Effector memory CD8-positive, alpha-beta T cell (primary cell): Measurements from ENCODE around the gene PTPRD.

Experiments
- ATAC-seq: fragments of 150-1000 bp; cut with Tn5 transposase; replicated peaks from 2 replicates; pipeline ENCODE4 v1.10.0; 2021; ENCODE audit warnings: mild to moderate bottlenecking, moderate library complexity
- DNase-seq, 3 experiments: peaks; one replicate each; pipeline ENCODE4 v3.0.0; 2021
- H3K27ac Mint-ChIP-seq, 2 donors: one replicate each; pipeline ENCODE4 v1.8.0; 2022; ENCODE audit warnings: mild to moderate bottlenecking in 2 of 2, mixed read lengths in 2 of 2, moderate library complexity in 2 of 2
- H3K27me3 Mint-ChIP-seq, 2 donors: one replicate each; pipeline ENCODE4 v1.8.0; 2022; ENCODE audit warnings: mixed read lengths in 2 of 2
- H3K36me3 Mint-ChIP-seq: one replicate; pipeline ENCODE4 v1.8.0; 2022; ENCODE audit warnings: mild to moderate bottlenecking, moderate library complexity, mixed read lengths; ENCODE audit not compliant: insufficient read depth
- H3K4me1 Mint-ChIP-seq, 2 donors: one replicate each; pipeline ENCODE4 v1.8.0; 2022; ENCODE audit warnings: low read depth in 2 of 2, mixed read lengths in 2 of 2
- H3K4me3 Mint-ChIP-seq, 2 donors: one replicate each; pipeline ENCODE4 v1.8.0; 2022; ENCODE audit warnings: mild to moderate bottlenecking in 2 of 2, mixed read lengths in 2 of 2, moderate library complexity in 2 of 2
- H3K9me3 Mint-ChIP-seq, 2 donors: one replicate each; pipeline ENCODE4 v1.8.0; 2022; ENCODE audit warnings: mixed read lengths in 2 of 2

Gene PTPRD

GRCh38 chr9:9783711-9784110, 829.1 kb downstream of the PTPRD start:
- H3K27ac Mint-ChIP-seq = no peak overlapping the region
- ATAC-seq = no peak
- H3K9me3 Mint-ChIP-seq = peaks cover 0 to 7% of the 10 kb centered on the region in 2 donors
- no peaks in the 10 kb centered on the region for H3K27me3 Mint-ChIP-seq
- H3K36me3 Mint-ChIP-seq = no peaks in the 10 kb centered on the region
- DNase-seq = no peak
- H3K4me1 Mint-ChIP-seq = no peaks in the 10 kb centered on the region
- H3K4me3 Mint-ChIP-seq = no peak overlapping the region

- peaks cover 0 to 7% of the 10 kb centered on the region in 2 donors for H3K9me3 Mint-ChIP-seq
- DNase-seq (no peak), ATAC-seq (no peak)
- H3K27me3 Mint-ChIP-seq = no peaks in the 10 kb centered on the region
- H3K36me3 Mint-ChIP-seq = no peaks in the 10 kb centered on the region
- no peaks in the 10 kb centered on the region for H3K4me1 Mint-ChIP-seq
- H3K27ac Mint-ChIP-seq = no peak overlapping the region
- H3K4me3 Mint-ChIP-seq = no peak overlapping the region
Observed at GRCh38 chr9:9783211-9783610, 829.6 kb downstream of the PTPRD start.

- Mint-ChIP-seq H3K36me3 (no peaks in the 10 kb centered on the region), H3K27ac (no peak overlapping the region), H3K9me3 (peaks cover 0 to 14% of the 10 kb centered on the region in 2 donors), H3K27me3 (no peaks in the 10 kb centered on the region), H3K4me1 (no peaks in the 10 kb centered on the region), H3K4me3 (no peak overlapping the region)
- ATAC-seq = no peak
- no peak for DNase-seq
Observed at GRCh38 chr9:9778293-9778692, 834.5 kb downstream of the PTPRD start.

GRCh38 chr9:9774471-9774870, 838.3 kb downstream of the PTPRD start:
- peaks cover 0 to 7% of the 10 kb centered on the region in 2 donors for H3K9me3 Mint-ChIP-seq
- H3K4me1 Mint-ChIP-seq = no peaks in the 10 kb centered on the region
- H3K4me3 Mint-ChIP-seq = no peak overlapping the region
- H3K27ac Mint-ChIP-seq = no peak overlapping the region
- H3K27me3 Mint-ChIP-seq = no peaks in the 10 kb centered on the region
- no peaks in the 10 kb centered on the region for H3K36me3 Mint-ChIP-seq
- no peak for ATAC-seq
- no peak for DNase-seq

GRCh38 chr9:9771314-9771713, 841.5 kb downstream of the PTPRD start:
- no peaks in the 10 kb centered on the region for H3K36me3 Mint-ChIP-seq
- no peaks in the 10 kb centered on the region for H3K4me1 Mint-ChIP-seq
- H3K27me3 Mint-ChIP-seq = no peaks in the 10 kb centered on the region
- H3K9me3 Mint-ChIP-seq = no peaks in the 10 kb centered on the region
- H3K4me3 Mint-ChIP-seq = no peak overlapping the region
- no peak overlapping the region for H3K27ac Mint-ChIP-seq
- ATAC-seq = no peak
- DNase-seq = no peak

- H3K36me3 Mint-ChIP-seq = no peaks in the 10 kb centered on the region
- ATAC-seq = no peak
- H3K4me3 Mint-ChIP-seq = no peak overlapping the region
- no peak for DNase-seq
- H3K4me1 Mint-ChIP-seq = no peaks in the 10 kb centered on the region
- H3K27me3 Mint-ChIP-seq = no peaks in the 10 kb centered on the region
- peaks cover 0 to 4% of the 10 kb centered on the region in 2 donors for H3K9me3 Mint-ChIP-seq
- H3K27ac Mint-ChIP-seq = no peak overlapping the region
Observed at GRCh38 chr9:9764821-9765220, 848.0 kb downstream of the PTPRD start.

- no peak overlapping the region for H3K27ac Mint-ChIP-seq
- H3K27me3 Mint-ChIP-seq = no peaks in the 10 kb centered on the region
- H3K9me3 Mint-ChIP-seq = peaks cover 3 to 9% of the 10 kb centered on the region in 2 donors
- no peaks in the 10 kb centered on the region for H3K36me3 Mint-ChIP-seq
- ATAC-seq (no peak), DNase-seq (no peak)
- H3K4me3 Mint-ChIP-seq = no peak overlapping the region
- H3K4me1 Mint-ChIP-seq = no peaks in the 10 kb centered on the region
Observed at GRCh38 chr9:9754186-9754585, 858.6 kb downstream of the PTPRD start.

GRCh38 chr9:9753266-9753665, 859.5 kb downstream of the PTPRD start:
- H3K4me3 Mint-ChIP-seq = no peak overlapping the region

GRCh38 chr9:9752722-9753121, 860.1 kb downstream of the PTPRD start:
- no peak overlapping the region for H3K27ac Mint-ChIP-seq
- H3K4me3 Mint-ChIP-seq = no peak overlapping the region
- H3K27me3 Mint-ChIP-seq = no peaks in the 10 kb centered on the region
- no peaks in the 10 kb centered on the region for H3K36me3 Mint-ChIP-seq
- no peak for DNase-seq
- no peak for ATAC-seq
- peaks cover 0 to under 1% of the 10 kb centered on the region in 2 donors for H3K9me3 Mint-ChIP-seq
- H3K4me1 Mint-ChIP-seq = no peaks in the 10 kb centered on the region

More at GRCh38 chr9:9753266-9753665, 859.5 kb downstream of the PTPRD start:
- H3K4me1 Mint-ChIP-seq = no peaks in the 10 kb centered on the region
- no peak for DNase-seq
- H3K27ac Mint-ChIP-seq = no peak overlapping the region
- peaks cover under 1 to 6% of the 10 kb centered on the region in 2 donors for H3K9me3 Mint-ChIP-seq
- no peaks in the 10 kb centered on the region for H3K27me3 Mint-ChIP-seq
- no peaks in the 10 kb centered on the region for H3K36me3 Mint-ChIP-seq
- ATAC-seq = no peak

GRCh38 chr9:9751996-9752395, 860.8 kb downstream of the PTPRD start:
- Mint-ChIP-seq H3K4me3 (no peak overlapping the region), H3K27ac (no peak overlapping the region), H3K9me3 (no peaks in the 10 kb centered on the region), H3K27me3 (no peaks in the 10 kb centered on the region), H3K4me1 (no peaks in the 10 kb centered on the region), H3K36me3 (no peaks in the 10 kb centered on the region)
- ATAC-seq = no peak
- DNase-seq = no peak

- Mint-ChIP-seq H3K9me3 (peaks cover 0 to 10% of the 10 kb centered on the region in 2 donors), H3K27ac (no peak overlapping the region), H3K4me3 (no peak overlapping the region), H3K4me1 (no peaks in the 10 kb centered on the region), H3K27me3 (no peaks in the 10 kb centered on the region), H3K36me3 (no peaks in the 10 kb centered on the region)
- ATAC-seq = no peak
- no peak for DNase-seq
Observed at GRCh38 chr9:9750719-9751118, 862.1 kb downstream of the PTPRD start.

GRCh38 chr9:9749591-9749990, 863.2 kb downstream of the PTPRD start:
- Mint-ChIP-seq H3K4me3 (no peak overlapping the region), H3K36me3 (no peaks in the 10 kb centered on the region), H3K27ac (no peak overlapping the region), H3K27me3 (no peaks in the 10 kb centered on the region), H3K9me3 (peaks cover 2 to 11% of the 10 kb centered on the region in 2 donors), H3K4me1 (no peaks in the 10 kb centered on the region)
- ATAC-seq (no peak), DNase-seq (no peak)

- Mint-ChIP-seq H3K9me3 (peaks cover 2 to 11% of the 10 kb centered on the region in 2 donors), H3K36me3 (no peaks in the 10 kb centered on the region), H3K27me3 (no peaks in the 10 kb centered on the region), H3K27ac (no peak overlapping the region), H3K4me1 (no peaks in the 10 kb centered on the region), H3K4me3 (no peak overlapping the region)
- ATAC-seq (no peak), DNase-seq (no peak)
Observed at GRCh38 chr9:9747787-9748186, 865.0 kb downstream of the PTPRD start.

- H3K27ac Mint-ChIP-seq = no peak overlapping the region
- no peak overlapping the region for H3K4me3 Mint-ChIP-seq
- H3K9me3 Mint-ChIP-seq = peaks cover 2 to 11% of the 10 kb centered on the region in 2 donors
- no peaks in the 10 kb centered on the region for H3K36me3 Mint-ChIP-seq
- no peak for ATAC-seq
- no peaks in the 10 kb centered on the region for H3K27me3 Mint-ChIP-seq
- no peaks in the 10 kb centered on the region for H3K4me1 Mint-ChIP-seq
- DNase-seq = no peak
Observed at GRCh38 chr9:9746826-9747225, 866.0 kb downstream of the PTPRD start.

- H3K27me3 Mint-ChIP-seq = no peaks in the 10 kb centered on the region
- DNase-seq (no peak), ATAC-seq (no peak)
- no peaks in the 10 kb centered on the region for H3K36me3 Mint-ChIP-seq
- peaks cover 2 to 11% of the 10 kb centered on the region in 2 donors for H3K9me3 Mint-ChIP-seq
- H3K4me3 Mint-ChIP-seq = no peak overlapping the region
- H3K4me1 Mint-ChIP-seq = no peaks in the 10 kb centered on the region
- no peak overlapping the region for H3K27ac Mint-ChIP-seq
Observed at GRCh38 chr9:9743822-9744221, 869.0 kb downstream of the PTPRD start.
